ENCODE results near the gene PTPN12.
"Not testable (repeated sequence)": the region's sequence is repeated elsewhere in the genome, so short reads cannot be mapped to it uniquely, and the experiment has no call there.

Gene PTPN12

DNA sequence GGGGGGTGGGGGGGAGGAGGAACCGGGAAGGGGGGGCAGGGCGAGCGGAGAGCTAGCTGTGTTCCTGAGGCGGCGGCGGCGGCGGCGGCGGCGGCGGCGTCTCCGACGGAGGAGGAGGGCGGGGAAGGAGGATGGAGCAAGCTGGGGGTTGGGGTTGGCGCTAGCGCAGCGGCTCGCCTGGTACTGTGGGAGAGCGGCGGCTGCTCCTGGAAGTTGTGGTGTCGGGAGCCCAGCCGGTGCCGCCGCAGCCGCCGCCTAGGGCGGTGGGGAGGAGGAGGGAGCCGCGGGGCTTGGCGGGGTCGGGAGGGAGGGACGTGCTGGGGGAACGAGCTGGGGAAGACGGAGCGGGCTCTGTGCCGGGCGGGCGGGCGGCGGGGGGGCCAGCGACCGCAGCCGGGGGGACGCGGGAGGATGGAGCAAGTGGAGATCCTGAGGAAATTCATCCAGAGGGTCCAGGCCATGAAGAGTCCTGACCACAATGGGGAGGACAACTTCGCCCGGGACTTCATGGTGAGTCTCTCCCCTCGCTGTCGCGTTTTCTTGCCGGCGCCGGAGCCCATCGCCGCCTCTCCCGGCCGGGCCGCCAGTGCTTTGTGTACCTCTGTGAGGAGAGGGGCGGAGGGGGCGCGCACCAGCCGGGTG, at the start of gene PTPN12:
PTPN12 (plus strand) TSS at position 160 of the 642 bp plus-strand sequence; CDS start at position 412, 252 bp downstream.
- DNase-seq (ENCODE audit: low spot score) = peak; percentile 58

DNA sequence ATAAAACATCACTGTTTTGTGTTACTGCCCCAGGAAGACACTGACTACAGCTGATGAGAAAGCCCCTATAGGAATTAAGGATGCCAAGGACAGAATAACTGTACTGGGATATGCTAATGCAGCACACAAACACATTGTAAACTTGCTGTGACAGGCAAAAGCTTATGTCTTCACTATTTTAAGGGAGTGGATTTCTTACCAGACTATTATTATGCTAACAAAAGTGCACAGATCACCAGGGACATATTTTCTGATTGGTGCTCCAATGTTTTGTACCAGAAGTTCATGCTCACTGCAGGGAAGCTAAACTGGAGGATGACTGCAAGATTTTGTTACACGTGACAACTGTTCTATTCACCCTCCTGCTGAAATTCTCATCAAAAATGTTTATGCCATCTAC, 48.1 kb upstream of the PTPN12 start:
- DNase-seq (ENCODE audit: low spot score) = no peak

DNA sequence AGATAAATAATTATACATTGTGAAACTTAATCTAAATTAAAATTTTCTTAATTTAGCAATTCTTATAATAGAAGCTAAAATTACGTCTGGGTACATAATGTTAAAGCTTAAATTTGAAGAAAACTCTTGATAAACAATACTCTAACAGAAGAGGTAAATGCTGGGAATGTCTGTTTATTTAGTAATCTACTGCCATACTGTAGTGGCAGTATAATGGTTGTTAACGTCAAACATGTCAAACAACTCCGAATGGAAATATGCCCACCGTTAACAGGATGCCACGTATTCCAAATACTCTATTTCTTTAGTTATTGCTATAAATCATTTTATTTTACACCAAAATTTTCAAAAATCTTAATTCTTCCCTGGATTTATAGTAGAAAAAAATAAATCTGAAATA, 40.0 kb upstream of the PTPN12 start:
- DNase-seq (ENCODE audit: low spot score) = no peak

DNA sequence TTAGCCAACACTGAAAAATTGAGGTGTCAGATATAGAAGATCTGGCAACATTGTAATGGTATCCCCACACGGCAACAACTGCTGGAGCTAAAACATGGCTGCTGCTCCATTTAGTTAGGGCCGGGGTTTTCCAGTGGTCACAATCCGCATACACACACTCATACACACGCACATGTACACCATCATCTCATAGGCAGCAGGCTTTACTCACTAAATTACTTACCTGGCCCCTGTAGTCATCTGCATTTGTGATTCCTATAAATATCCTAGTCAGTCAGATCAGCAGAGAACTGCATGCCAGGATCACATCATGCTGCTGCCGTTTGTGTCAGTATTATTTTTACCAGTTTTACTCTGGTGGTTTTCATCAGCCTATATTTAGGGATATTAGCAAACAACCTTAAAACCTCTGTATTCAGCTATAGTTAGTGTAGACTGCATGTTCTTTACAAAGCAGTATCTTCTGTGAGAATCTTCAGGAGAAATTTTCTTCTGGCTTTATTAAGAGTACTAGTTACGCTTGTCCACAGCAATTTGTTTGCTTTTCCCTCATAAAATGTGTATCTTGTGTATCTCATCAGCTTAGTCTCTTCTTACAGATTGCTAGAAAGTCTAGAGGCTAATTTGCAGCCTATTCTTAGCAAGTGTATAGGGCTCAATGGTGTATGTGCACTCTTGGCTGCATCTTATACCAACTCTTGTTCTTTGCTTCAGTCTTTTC, 38.3 kb upstream of the PTPN12 start:
- DNase-seq (ENCODE audit: low spot score) = no peak

DNA sequence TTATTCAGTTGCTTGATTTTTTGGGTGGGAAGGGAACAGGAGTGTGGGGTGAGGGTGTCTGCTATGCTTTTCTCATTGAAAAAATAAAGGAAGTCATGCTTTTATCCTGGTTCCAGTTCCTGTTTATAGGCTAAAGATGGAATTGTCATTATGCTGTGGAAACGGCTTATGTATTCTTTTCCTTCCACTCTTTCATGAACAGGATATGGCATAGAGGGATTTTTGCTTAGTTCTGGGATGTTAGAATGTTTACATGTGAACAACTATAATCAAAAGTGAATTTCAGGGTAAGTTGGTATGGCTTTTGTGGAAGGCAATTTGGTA, 35.9 kb upstream of the PTPN12 start:
- no peak for DNase-seq (ENCODE audit: low spot score)

DNA sequence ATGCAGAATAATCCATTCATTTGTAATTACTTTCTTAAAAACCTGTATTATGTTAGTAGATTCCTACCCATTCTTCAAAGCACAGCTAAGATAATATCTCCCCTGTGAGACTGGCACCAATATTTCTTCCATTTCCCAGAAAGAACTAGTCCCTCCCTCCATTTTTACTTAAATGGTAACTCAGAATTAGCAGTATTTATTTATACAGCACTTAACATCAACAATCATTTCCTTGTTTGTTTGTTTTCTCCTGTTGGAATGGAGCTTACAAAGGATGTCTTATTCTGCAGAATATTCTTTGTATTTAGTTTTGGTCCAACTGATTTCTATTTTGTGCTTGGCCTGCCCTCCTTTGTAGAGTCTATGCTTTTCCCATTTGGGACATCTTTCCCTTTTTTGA, 32.1 kb upstream of the PTPN12 start:
- DNase-seq (ENCODE audit: low spot score) = no peak

DNA sequence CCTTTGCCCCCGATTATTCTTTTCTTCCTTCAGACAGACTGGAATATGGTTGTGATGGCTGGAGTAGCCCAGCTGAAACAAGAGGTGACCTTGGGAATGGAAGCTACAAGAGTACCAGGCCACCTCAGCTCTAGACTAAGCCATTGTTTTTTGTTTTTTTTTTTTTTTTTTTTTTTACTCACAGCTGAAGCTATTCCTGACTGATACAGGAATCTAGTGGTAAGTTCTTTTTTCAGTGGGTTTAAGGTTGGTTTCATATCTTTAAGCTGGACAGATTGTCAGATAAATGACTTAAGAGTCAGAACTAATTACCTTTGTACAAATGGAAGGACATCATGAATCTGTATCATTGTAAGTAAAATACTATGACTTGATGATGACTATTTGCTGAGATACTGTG, 30.2 kb upstream of the PTPN12 start:
- DNase-seq (ENCODE audit: low spot score) = no peak

DNA sequence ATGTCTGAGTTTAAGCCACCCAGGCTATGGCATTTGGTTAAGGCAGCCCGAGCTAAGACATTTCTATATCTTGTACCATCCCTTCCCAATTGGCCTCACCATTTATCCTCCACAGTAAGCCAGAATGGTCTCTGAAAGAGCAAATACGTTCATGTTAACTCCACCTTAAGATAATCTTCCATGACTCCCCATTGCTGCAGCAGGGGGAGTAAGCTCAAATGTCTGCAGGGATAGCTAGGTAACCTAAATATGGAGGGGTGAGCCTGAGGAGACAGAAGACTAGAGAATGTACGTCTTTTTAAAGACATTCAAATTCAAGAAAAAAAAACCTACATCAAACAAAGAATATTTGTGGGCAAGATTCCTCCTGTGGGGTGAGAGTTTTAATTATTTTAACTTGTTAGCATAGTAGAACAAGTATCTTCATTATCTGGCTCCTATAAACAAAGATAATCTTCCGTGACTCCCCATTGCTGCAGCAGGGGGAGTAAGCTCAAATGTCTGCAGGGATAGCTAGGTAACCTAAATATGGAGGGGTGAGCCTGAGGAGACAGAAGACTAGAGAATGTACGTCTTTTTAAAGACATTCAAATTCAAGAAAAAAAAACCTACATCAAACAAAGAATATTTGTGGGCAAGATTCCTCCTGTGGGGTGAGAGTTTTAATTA, 24.0 kb upstream of the PTPN12 start:
- DNase-seq (ENCODE audit: low spot score) = not testable (repeated sequence)

DNA sequence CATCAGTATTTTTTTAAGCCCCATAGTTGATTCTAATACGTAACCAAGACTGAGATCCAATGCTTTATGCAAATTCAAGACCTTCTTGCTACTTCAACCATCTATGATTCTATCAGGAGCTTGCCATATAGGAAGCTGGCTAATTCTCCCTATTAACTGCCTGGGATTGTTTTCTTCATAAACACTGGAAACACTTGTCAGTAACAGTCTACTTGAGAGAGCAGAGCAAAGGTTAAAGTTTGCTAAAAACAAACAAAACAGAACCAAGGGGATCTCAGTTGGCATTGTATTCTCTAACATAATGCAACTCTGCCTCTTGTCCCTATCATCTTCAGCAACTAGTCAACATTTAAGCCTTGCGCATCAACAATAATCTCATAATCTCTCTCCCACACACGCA, 21.0 kb upstream of the PTPN12 start:
- no peak for DNase-seq (ENCODE audit: low spot score)

DNA sequence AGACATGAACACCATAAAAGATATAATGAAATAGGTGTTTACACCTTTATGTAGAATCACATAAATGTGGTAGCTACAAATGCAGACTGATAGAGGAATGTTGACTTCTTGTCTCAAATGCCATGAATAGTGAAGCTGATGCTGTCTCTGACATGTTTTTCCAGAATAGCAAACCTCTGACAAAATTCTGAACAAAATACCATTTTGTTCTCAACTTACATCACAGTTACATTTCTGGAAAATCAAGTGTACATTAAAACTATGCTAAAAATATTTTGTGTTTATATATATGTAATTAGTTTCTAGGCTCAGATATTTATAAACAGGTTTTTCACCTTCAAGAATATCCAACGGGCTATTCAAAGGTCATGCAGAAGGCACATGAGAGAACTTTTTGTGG, 16.8 kb upstream of the PTPN12 start:
- DNase-seq (ENCODE audit: low spot score) = no peak

DNA sequence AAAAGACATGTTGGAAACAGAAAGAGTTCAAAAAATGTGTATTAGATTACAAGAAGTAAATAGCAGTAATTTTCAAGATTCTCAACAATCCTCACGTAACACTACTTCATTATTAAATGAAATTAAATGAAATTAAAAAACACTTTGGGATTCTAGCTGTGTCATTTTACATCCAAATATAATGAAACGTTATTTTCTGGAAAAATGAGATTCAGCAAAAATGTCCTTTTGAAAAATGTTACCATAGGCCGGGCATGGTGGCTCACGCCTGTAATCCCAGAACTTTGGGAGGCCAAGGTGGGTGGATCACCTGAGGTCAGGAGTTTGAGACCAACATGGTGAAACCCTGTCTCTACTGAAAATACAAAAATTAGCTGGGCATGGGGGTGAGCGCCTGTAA, 15.6 kb upstream of the PTPN12 start:
- not testable (repeated sequence) for DNase-seq (ENCODE audit: low spot score)

DNA sequence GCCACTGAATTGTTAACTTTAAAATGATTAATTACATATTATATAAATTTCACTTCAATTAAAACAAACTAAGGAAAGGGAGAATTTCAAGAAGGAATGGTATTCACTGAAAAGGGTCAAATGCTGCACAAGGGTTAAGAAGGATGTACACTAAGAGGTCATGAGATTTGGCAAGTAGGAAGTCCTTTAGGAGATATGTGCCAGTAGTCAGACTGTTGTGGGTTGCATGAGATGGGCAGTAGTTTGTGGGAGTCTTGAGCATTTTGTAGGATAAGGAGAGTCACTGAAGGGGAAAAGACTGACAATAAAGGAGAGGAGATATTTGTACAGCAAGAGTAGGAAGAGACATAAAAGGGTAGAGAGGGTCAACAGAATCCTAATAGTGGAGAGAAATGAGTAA, 12.4 kb upstream of the PTPN12 start:
- DNase-seq (ENCODE audit: low spot score) = no peak

DNA sequence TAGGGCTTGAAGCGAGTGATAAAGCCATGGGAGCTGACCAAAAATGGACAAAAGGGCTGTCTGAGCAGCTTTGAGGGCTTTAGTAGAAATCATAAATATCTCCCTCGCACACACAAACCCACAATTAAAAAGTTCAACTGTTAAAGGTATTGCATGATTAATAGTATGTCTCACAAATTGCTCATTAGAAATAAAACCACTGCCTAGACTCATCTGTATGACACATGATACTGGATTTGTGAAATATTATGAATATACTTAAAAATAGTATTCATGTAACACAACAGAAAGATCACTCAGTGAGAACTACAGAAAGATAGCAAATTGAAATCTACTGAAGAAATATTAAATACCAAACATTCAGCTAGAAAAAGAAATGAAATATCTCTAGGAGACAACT, 11.9 kb upstream of the PTPN12 start:
- DNase-seq (ENCODE audit: low spot score) = no peak

DNA sequence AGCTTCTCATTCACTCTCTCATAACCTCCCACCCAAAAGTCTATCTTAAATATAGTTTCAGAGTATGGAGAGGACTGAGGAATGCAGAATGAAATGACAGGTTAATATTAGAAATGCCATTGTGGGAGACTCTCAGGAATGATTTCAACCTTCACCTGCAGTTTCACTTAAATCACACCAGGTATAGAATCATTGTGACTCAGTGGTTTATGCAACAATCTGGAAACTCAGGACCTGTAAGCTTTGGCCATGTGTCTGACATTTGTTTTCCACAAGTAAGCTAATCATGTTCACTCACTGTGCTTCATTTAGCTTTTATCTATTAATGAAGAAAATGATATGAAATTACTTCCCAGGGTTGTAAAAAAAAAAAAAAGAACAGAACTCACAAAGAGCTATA, 8.7 kb upstream of the PTPN12 start:
- no peak for DNase-seq (ENCODE audit: low spot score)

DNA sequence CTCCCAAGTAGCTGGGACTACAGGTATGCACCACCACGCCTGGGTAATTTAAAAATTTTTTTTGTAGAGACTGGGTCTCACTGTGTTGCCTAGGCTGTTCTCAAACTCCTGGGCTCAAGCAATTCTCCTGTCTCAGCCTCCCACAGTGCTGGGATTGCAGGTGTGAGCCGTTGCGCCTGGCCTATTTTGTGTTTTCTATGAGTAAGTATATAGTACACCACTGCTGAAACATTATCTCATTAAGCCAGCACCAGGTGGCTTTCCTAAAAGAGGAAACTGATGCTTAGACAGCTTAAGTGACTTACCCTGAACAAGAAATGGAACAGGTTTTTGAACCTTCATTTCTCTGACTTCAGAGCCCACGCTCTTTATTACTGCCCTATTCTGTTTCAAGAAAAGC, 7.8 kb upstream of the PTPN12 start:
- DNase-seq (ENCODE audit: low spot score) = no peak

DNA sequence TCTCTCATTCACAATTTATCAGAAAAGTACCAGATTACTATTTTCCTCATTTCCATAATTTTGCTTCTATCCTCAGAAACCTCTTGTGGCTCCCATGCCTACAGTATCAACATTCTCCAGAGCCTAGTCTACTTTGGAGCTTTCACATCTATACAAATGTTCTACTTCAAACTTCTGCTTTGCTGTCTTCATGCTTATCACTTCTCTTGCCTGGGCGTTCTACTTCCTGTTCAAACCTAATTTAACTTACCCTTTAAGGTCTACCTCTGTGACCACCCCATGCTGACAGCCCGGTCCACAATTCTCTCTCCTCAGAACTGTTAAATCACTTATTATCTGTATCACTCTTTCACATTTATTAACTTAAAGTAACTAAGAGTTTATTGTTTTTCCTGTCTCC, 6.1 kb upstream of the PTPN12 start:
- peak; percentile 3 for DNase-seq (ENCODE audit: low spot score)

DNA sequence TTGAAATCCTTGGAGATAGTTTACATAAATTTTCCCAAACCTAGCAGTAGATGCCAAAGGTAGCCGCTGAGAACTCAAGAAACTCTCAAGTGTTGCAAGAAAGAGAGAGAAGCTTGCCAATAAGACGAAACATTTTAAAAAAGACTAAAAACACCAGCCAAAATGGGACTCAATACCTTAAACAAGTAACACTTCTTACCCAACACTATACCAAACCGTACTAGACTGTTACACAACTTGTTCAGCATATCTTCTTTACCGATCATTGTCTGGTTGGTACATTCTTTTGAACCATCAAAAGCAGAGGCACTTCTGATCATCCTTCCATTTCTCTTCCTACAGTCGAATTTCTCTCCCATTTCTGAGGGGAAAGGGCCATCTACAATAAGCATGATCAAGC, 4.8 kb upstream of the PTPN12 start:
- DNase-seq (ENCODE audit: low spot score) = no peak

DNA sequence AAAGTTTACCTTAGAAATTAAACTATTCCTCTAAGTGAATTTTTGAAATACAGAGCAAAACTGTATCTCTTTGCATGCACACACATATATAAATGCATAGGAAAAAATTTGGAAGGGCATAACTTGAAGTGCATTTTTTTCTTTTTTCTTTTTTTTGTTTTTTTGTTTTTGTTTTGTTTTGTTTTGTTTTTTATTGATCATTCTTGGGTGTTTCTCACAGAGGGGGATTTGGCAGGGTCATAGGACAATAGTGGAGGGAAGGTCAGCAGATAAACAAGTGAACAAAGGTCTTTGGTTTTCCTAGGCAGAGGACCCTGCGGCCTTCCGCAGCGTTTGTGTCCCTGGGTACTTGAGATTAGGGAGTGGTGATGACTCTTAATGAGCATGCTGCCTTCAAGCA, 4.4 kb upstream of the PTPN12 start:
- not testable (repeated sequence) for DNase-seq (ENCODE audit: low spot score)

DNA sequence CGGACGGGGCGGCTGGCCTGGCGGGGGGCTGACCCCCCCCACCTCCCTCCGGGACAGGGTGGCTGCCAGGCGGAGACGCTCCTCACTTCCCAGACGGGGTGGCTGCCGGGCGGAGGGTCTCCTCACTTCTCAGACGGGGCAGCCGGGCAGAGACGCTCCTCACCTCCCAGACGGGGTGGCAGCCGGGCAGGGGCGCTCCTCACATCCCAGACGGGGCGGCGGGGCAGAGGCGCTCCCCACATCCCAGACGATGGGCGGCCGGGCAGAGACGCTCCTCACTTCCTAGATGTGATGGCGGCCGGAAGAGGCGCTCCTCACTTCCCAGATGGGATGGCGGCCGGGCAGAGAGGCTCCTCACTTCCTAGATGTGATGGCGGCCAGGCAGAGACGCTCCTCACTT, 3.0 kb upstream of the PTPN12 start:
- not testable (repeated sequence) for DNase-seq (ENCODE audit: low spot score)

DNA sequence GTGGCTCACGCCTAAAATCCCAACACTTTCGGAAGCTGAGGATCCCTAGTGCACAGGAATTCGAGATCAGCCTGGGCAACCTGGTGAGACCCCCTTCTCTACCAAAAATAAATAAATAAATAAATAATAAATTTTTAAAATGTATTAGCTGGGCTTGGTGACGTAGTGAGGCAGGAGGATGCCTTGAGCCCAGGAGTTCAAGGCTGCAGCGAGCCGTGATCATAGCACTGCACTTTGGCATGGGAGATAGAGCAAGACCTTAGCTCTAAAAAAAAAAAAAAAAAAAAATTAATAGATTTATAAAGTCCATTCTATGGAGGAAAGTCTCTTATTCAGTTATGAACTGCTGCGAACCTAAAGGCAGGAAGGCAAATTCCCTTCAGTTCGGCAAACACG, 1.1 kb upstream of the PTPN12 start:
- DNase-seq (ENCODE audit: low spot score) = no peak

DNA sequence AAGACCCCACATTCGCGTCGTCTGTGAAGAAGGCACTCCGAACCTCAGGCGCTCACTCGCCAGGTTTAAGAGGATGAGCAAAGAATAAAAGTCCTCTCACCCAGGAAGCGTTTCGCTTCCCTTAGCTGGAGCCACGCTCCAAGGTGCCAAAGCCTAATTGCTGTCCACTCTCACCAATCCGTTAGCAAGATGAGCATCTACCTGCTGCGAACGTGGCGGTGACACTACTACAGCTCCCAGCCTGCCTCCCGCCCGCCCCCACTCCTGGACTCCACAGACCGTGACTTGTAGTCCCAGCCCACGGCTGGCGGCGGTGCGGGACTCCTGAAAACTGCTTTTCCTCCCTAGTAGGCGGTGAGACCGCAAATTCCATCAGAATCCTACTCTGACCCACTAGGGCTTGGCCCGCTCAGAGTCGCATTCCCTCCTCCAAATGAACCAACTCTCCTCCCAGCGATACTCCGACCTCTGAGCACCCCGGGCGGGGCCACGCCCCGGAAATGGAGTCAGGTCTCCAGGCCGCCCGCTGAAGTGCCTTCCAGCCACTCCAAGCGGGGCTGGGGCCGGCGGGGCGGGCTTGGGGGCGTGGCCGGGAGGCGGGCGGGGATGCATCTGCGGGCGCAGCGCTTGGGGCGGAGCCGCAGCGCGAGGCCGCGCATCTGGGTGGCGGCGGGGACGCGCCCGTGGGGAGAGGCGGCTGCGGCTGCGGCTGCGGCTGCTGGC, 521 bp upstream of the PTPN12 start:
- DNase-seq (ENCODE audit: low spot score) = peak; percentile 100

DNA sequence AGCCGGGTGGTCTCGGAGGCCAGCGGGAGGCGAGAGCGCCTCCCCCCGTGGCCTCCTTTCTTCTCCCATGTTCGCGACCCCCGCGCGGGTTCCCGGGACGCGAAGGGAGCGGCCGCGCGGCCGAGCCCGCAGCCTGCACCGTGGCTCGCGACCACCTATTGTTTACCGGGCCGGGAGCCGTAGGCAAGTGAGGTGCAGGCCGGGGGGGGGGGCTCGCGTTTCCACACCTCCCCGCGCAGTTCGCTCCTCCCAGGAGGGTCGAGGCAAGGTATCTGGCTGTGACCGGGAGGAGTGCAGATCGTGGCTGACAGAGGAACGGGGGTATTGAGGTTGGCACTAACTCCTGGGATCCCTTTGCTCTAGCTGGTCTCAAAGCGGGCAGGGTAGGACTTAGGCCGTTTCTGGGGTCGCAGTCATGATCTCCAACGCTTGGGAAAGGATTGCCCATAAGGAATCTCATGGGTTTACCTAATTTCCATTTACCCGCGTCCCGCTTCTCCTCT, 734 bp downstream of the PTPN12 start:
- DNase-seq (ENCODE audit: low spot score) = peak; percentile 38

Data from germinal center (tissue), 1 donor.